K562 (cell line): ENCODE data around the gene KIF20B. TPM values are rescaled to one million over a fixed set of nuclear protein-coding genes. Genes with fewer than 3 reads are reported as not detected.
A peak's percentile ranks its signal among the peaks of the same experiment; 100 is the strongest.

Experiments
- CBX8 ChIP-seq: fragments of 200-600 bp; sonication (generic); IDR thresholded peaks from 2 replicates; pipeline ENCODE4 v1.6.1; 2012; ENCODE audit warnings: borderline replicate concordance, mixed run types, low read depth, mild to moderate bottlenecking, moderate library complexity, mixed read lengths, low read length, control low read depth, inconsistent platforms; ENCODE audit not compliant: poor library complexity, severe bottlenecking; ENCODE audit errors: extremely low read depth
- CCNT2 ChIP-seq: IDR thresholded peaks from 2 replicates; pipeline ENCODE4 v1.6.1; 2011; ENCODE audit warnings: borderline replicate concordance, low read depth, mild to moderate bottlenecking, moderate library complexity, mixed read lengths, low read length; ENCODE audit not compliant: insufficient read length; ENCODE audit errors: extremely low read depth
- EP400 ChIP-seq: fragments of 450-650 bp; IDR thresholded peaks from 2 replicates; pipeline ENCODE4 v1.6.1; 2017; ENCODE audit warnings: antibody characterized with exemption, mild to moderate bottlenecking, moderate library complexity
- ETV1 ChIP-seq: fragments of 450-650 bp; conservative IDR thresholded peaks from 2 replicates; pipeline ENCODE4 v1.6.1; 2016; ENCODE audit warnings: missing genetic modification characterization, control low read depth, low read depth, missing compliant biosample characterization
- HDAC1 ChIP-seq, 2 experiments: fragments of 450-650 bp; IDR thresholded peaks; 2 replicates each; pipeline ENCODE4 v1.6.1; 2016 to 2017; ENCODE audit warnings: inconsistent platforms in 1 of 2, mild to moderate bottlenecking in 1 of 2, moderate library complexity in 1 of 2
- HDAC2 ChIP-seq: fragments of 450-650 bp; IDR thresholded peaks from 2 replicates; pipeline ENCODE4 v1.6.1; 2016; ENCODE audit warnings: mild to moderate bottlenecking
- HNRNPL ChIP-seq: fragments of 200-400 bp; formaldehyde crosslinking; IDR thresholded peaks from 2 replicates; pipeline ENCODE4 v1.6.1; 2017; ENCODE audit warnings: low read depth, mild to moderate bottlenecking, low read length
- IFI16 ChIP-seq: fragments of 250-450 bp; sonication (Bioruptor Pico); IDR thresholded peaks from 2 replicates; pipeline ENCODE4 v2.1.2; 2022; ENCODE audit warnings: mild to moderate bottlenecking, inconsistent platforms
- PHF8 ChIP-seq: fragments of 200-600 bp; sonication (generic); IDR thresholded peaks from 2 replicates; pipeline ENCODE4 v1.6.1; 2012; ENCODE audit warnings: mixed run types, mild to moderate bottlenecking, inconsistent platforms, low read length, moderate library complexity, borderline replicate concordance
- SLC30A9 ChIP-seq: fragments of 250-450 bp; sonication (Bioruptor Pico); IDR thresholded peaks from 2 replicates; pipeline ENCODE4 v1.8.0; 2022; ENCODE audit warnings: mild to moderate bottlenecking, moderate library complexity
- SPI1 ChIP-seq: IDR thresholded peaks from 2 replicates; pipeline ENCODE4 v1.6.1; 2011; ENCODE audit warnings: low read depth, low read length, control low read depth, borderline replicate concordance
- ZFP36 ChIP-seq: fragments of 150-350 bp; IDR thresholded peaks from 2 replicates; pipeline ENCODE4 v1.6.1; 2018; ENCODE audit warnings: low read length, low read depth; ENCODE audit not compliant: partially characterized antibody
- ZNF316 ChIP-seq: fragments of 450-650 bp; IDR thresholded peaks from 2 replicates; pipeline ENCODE4 v1.6.1; 2016
- polyA plus RNA-seq, 8 experiments: library from polyadenylated mRNA; depleted of rRNA in 4 of 8; stranded (reverse) in 5 of 8; unstranded in 3 of 8; fragments of >200 nt; fragmentation: Nextera tagmentation in 2 of 8; fragmentation: Illumina TruSeq in 1 of 8; extraction: Ambion mirVana in 2 of 8; extraction: Trizol in 1 of 8; gene quantifications; 2 replicates each; pipeline versions ENCODE4 v1.2.1 to v1.2.3, GENCODE V29; 2011 to 2014; ENCODE audit warnings: inconsistent platforms in 1 of 8, missing spikeins in 1 of 8
- total RNA-seq, 7 experiments: library from RNA; depleted of rRNA in 6 of 7; stranded (reverse); fragments of >200 nt in 6 of 7; fragmentation: Illumina TruSeq in 2 of 7; extraction: Trizol in 2 of 7; gene quantifications; 2 replicates each; pipeline versions ENCODE4 v1.2.1 to v1.2.3, GENCODE V29; 2011 to 2021; ENCODE audit warnings: low replicate concordance in 1 of 7
- TF ChIP-seq, protein P1 (sequence below), 2 experiments: fragments of 450-650 bp; conservative IDR thresholded peaks; 2 replicates each; pipeline ENCODE4 v1.6.1; 2017; ENCODE audit warnings: mild to moderate bottlenecking in 2 of 2, moderate library complexity in 2 of 2
- TF ChIP-seq, protein P2 (sequence below): sonication (generic); formaldehyde crosslinking; IDR thresholded peaks from 2 replicates; pipeline ENCODE4 v1.8.0; 2023; ENCODE audit warnings: mild to moderate bottlenecking, missing genetic modification reagents
- TF ChIP-seq, protein P3 (sequence below): sonication (generic); formaldehyde crosslinking; IDR thresholded peaks from 2 replicates; pipeline ENCODE4 v1.8.0; 2022; ENCODE audit warnings: mild to moderate bottlenecking, low read depth, missing genetic modification reagents
- TF ChIP-seq, protein P4 (sequence below), 2 experiments: fragments of 250-450 bp in 1 of 2; fragments of 450-650 bp in 1 of 2; sonication (Bioruptor Pico) in 1 of 2; IDR thresholded peaks; 2 replicates each; pipeline versions ENCODE4 v1.6.1 to v1.8.0; 2016 to 2021; ENCODE audit warnings: mild to moderate bottlenecking in 2 of 2, moderate library complexity in 2 of 2, missing compliant biosample characterization in 1 of 2, missing genetic modification characterization in 1 of 2

Gene KIF20B
- total and polyA plus RNA-seq, 9 of the 15 experiments (the other 6 are each of a cell fraction or from before 2014, with no cell fraction given), result 18.6 to 56.5 (median 32.9) TPM

DNA sequence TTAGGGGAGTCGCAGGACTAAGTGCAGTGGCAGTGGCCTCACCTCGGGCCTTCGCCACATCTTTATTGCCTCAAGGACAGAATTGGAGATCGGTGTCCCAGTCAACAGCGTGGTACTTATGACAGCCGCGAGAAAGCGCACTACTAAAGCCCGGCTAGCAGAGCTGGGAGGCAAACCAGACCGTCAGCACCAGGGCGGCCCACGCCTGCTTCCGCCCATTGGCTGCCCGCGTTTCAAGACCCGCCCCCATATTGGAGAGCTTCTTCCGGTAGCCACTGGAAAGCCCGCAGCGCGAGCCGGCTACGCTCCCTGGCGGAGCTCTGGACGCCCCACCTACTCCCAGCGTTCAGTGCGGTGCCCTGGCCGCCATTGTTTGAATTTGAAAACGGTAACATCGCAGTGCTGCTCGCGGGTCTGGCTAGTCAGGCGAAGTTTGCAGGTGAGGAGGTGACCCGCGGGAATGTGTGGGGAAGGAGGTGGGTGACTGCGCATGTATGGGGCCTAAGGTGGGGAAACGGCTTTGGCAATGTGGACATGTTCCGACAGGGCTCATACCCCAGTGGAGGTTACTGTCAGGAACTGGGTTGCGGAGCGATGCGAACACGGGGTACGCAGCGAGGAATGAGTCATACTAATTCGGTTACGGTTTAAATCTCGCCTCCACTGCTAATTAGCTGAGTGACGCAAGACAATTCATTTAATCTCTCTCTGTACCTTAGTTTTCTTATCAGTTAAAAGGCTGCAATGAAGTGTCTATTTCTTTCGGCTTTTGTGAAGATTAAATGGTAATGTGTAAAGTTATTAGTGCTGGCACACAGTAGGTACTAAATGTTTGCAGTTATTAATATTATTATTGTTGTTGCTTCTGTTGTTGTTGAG is at the start of gene KIF20B (continued):
- TF ChIP-seq, protein P1, sequence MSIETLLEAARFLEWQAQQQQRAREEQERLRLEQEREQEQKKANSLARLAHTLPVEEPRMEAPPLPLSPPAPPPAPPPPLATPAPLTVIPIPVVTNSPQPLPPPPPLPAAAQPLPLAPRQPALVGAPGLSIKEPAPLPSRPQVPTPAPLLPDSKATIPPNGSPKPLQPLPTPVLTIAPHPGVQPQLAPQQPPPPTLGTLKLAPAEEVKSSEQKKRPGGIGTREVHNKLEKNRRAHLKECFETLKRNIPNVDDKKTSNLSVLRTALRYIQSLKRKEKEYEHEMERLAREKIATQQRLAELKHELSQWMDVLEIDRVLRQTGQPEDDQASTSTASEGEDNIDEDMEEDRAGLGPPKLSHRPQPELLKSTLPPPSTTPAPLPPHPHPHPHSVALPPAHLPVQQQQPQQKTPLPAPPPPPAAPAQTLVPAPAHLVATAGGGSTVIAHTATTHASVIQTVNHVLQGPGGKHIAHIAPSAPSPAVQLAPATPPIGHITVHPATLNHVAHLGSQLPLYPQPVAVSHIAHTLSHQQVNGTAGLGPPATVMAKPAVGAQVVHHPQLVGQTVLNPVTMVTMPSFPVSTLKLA (conservative IDR thresholded peaks at IDR 0.05), result peak; percentile 67 to 87
- peak; percentile 97 for TF ChIP-seq EP400
- TF ChIP-seq CCNT2, result peak; percentile 10
- TF ChIP-seq, protein P2, sequence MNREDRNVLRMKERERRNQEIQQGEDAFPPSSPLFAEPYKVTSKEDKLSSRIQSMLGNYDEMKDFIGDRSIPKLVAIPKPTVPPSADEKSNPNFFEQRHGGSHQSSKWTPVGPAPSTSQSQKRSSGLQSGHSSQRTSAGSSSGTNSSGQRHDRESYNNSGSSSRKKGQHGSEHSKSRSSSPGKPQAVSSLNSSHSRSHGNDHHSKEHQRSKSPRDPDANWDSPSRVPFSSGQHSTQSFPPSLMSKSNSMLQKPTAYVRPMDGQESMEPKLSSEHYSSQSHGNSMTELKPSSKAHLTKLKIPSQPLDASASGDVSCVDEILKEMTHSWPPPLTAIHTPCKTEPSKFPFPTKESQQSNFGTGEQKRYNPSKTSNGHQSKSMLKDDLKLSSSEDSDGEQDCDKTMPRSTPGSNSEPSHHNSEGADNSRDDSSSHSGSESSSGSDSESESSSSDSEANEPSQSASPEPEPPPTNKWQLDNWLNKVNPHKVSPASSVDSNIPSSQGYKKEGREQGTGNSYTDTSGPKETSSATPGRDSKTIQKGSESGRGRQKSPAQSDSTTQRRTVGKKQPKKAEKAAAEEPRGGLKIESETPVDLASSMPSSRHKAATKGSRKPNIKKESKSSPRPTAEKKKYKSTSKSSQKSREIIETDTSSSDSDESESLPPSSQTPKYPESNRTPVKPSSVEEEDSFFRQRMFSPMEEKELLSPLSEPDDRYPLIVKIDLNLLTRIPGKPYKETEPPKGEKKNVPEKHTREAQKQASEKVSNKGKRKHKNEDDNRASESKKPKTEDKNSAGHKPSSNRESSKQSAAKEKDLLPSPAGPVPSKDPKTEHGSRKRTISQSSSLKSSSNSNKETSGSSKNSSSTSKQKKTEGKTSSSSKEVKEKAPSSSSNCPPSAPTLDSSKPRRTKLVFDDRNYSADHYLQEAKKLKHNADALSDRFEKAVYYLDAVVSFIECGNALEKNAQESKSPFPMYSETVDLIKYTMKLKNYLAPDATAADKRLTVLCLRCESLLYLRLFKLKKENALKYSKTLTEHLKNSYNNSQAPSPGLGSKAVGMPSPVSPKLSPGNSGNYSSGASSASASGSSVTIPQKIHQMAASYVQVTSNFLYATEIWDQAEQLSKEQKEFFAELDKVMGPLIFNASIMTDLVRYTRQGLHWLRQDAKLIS (CRISPR knock-in tag), result peak; percentile 83
- TF ChIP-seq ZFP36, result no peak
- TF ChIP-seq HDAC1 (IDR thresholded peaks at IDR 0.05), result peak; percentile 78 to 97; a peak in 3 of 4 replicates
- TF ChIP-seq PHF8, result peak; percentile 92; the same call in 1 of the 2 replicates
- TF ChIP-seq IFI16, result no peak
- TF ChIP-seq HDAC2, result peak; percentile 86
- no peak for TF ChIP-seq SLC30A9 (CRISPR knock-in tag)
- 0 out of 2 replicates have a peak, but pooled peaks have one; percentile 26 for TF ChIP-seq ETV1
- TF ChIP-seq HNRNPL, result no peak
- TF ChIP-seq, protein P3, sequence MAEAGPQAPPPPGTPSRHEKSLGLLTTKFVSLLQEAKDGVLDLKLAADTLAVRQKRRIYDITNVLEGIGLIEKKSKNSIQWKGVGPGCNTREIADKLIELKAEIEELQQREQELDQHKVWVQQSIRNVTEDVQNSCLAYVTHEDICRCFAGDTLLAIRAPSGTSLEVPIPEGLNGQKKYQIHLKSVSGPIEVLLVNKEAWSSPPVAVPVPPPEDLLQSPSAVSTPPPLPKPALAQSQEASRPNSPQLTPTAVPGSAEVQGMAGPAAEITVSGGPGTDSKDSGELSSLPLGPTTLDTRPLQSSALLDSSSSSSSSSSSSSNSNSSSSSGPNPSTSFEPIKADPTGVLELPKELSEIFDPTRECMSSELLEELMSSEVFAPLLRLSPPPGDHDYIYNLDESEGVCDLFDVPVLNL (CRISPR knock-in tag), result peak; percentile 93
- TF ChIP-seq CBX8, result no peak
- TF ChIP-seq, protein P4, sequence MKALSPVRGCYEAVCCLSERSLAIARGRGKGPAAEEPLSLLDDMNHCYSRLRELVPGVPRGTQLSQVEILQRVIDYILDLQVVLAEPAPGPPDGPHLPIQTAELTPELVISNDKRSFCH (CRISPR knock-in tag; IDR thresholded peaks at IDR 0.05), result no peak
- TF ChIP-seq, protein P4 (tag; IDR thresholded peaks at IDR 0.05), result no peak
- TF ChIP-seq ZNF316, result peak; percentile 41; the same call in 1 of the 2 replicates
- no peak for TF ChIP-seq SPI1
